HFFc6 (cell line): ENCODE data around the gene NCKAP5. TPM values are rescaled to one million over a fixed set of nuclear protein-coding genes. Genes with fewer than 3 reads are reported as not detected.

Experiments used
- DNase-seq: peaks from one replicate; pipeline ENCODE4 v3.0.0-alpha.2; 2018
- H3K27ac Mint-ChIP-seq: 2 replicates; pipeline ENCODE4 v1.8.0; 2020; ENCODE audit warnings: mild to moderate bottlenecking, mixed read lengths
- H3K27me3 Mint-ChIP-seq: 2 replicates; pipeline ENCODE4 v1.8.0; 2021; ENCODE audit warnings: mild to moderate bottlenecking, moderate library complexity, mixed read lengths; ENCODE audit not compliant: insufficient read depth
- H3K36me3 Mint-ChIP-seq: 2 replicates; pipeline ENCODE4 v1.8.0; 2021; ENCODE audit warnings: low read depth, mixed read lengths
- H3K4me1 Mint-ChIP-seq: 2 replicates; pipeline ENCODE4 v1.8.0; 2020; ENCODE audit warnings: low read depth, mixed read lengths
- H3K4me3 Mint-ChIP-seq: 2 replicates; pipeline ENCODE4 v1.8.0; 2020; ENCODE audit warnings: mild to moderate bottlenecking, moderate library complexity, mixed read lengths
- H3K9me3 Mint-ChIP-seq: 2 replicates; pipeline ENCODE4 v1.8.0; 2020; ENCODE audit warnings: mild to moderate bottlenecking, mixed read lengths
- CTCF ChIP-seq: fragments of 200-600 bp; sonication (generic); IDR thresholded peaks from 2 replicates; pipeline ENCODE4 v1.5.0; 2021; ENCODE audit warnings: antibody characterized with exemption, mild to moderate bottlenecking
- total RNA-seq, 6 experiments: library from RNA; stranded (reverse); fragmentation: NEBNext Ultra II Directional; extraction: Animal tissue kit (Norgen Biotek cat#: 25700); gene quantifications; 2 replicates in 1 of 6; 3 replicates in 5 of 6; pipeline ENCODE4 v1.2.3, GENCODE V29; 2021

NCKAP5 gene
- total RNA-seq, 6 experiments from 2014 or later: 0.31 to 4.0 (median 3.1) TPM

- DNase-seq: no peak
- H3K4me1 Mint-ChIP-seq: peaks cover 31% of the 10 kb centered on the region; the same call in 1 of the 2 replicates
- H3K27me3 Mint-ChIP-seq: no peaks in the 10 kb centered on the region; the same call in none of the 2 replicates
- H3K9me3 Mint-ChIP-seq: no peaks in the 10 kb centered on the region
- H3K4me3 Mint-ChIP-seq: peak overlapping the region; percentile 83
- peak overlapping the region; percentile 52; the same call in 1 of the 2 replicates for H3K27ac Mint-ChIP-seq
- no peak for TF ChIP-seq CTCF
- H3K36me3 Mint-ChIP-seq: no peaks in the 10 kb centered on the region
Measured at GRCh38 chr2:133266926-133267590, 301.2 kb downstream of the NCKAP5 start.

GRCh38 chr2:133266041-133266925 is 302.0 kb downstream of the NCKAP5 start:
- H3K9me3 Mint-ChIP-seq: no peaks in the 10 kb centered on the region
- TF ChIP-seq CTCF: peak; percentile 22; the same call in 1 of the 2 replicates
- no peak for DNase-seq
- no peaks in the 10 kb centered on the region; the same call in none of the 2 replicates for H3K27me3 Mint-ChIP-seq
- peak overlapping the region; percentile 38; the same call in 1 of the 2 replicates for H3K27ac Mint-ChIP-seq
- no peaks in the 10 kb centered on the region for H3K36me3 Mint-ChIP-seq
- peak overlapping the region; percentile 83; the same call in 1 of the 2 replicates for H3K4me3 Mint-ChIP-seq
- peaks cover 31% of the 10 kb centered on the region; the same call in 1 of the 2 replicates for H3K4me1 Mint-ChIP-seq

GRCh38 chr2:133265432-133265949 is 302.8 kb downstream of the NCKAP5 start:
- no peaks in the 10 kb centered on the region for H3K9me3 Mint-ChIP-seq
- peak overlapping the region; percentile 83; the same call in 1 of the 2 replicates for H3K4me3 Mint-ChIP-seq
- TF ChIP-seq CTCF: no peak
- no peaks in the 10 kb centered on the region; the same call in none of the 2 replicates for H3K27me3 Mint-ChIP-seq
- peak overlapping the region; percentile 14; the same call in 1 of the 2 replicates for H3K27ac Mint-ChIP-seq
- H3K36me3 Mint-ChIP-seq: no peaks in the 10 kb centered on the region
- DNase-seq: no peak
- peaks cover 31% of the 10 kb centered on the region; the same call in 1 of the 2 replicates for H3K4me1 Mint-ChIP-seq

- peak overlapping the region; percentile 10; the same call in 1 of the 2 replicates for H3K27ac Mint-ChIP-seq
- no peak for DNase-seq
Measured at GRCh38 chr2:133264989-133265401, 303.3 kb downstream of the NCKAP5 start.

More at GRCh38 chr2:133264989-133265401, 303.3 kb downstream of the NCKAP5 start:
- Mint-ChIP-seq H3K27me3 (no peaks in the 10 kb centered on the region; the same call in none of the 2 replicates), H3K36me3 (no peaks in the 10 kb centered on the region), H3K4me3 (peak overlapping the region; percentile 20; the same call in 1 of the 2 replicates), H3K9me3 (no peaks in the 10 kb centered on the region), H3K4me1 (peaks cover 31% of the 10 kb centered on the region; the same call in 1 of the 2 replicates)
- no peak for TF ChIP-seq CTCF
